Muscle of leg (tissue), 11 donors: Measurements from ENCODE around the gene GIPC2. TPM values are rescaled to one million over a fixed set of nuclear protein-coding genes. Genes with fewer than 3 reads are reported as not detected.
"Not testable (repeated sequence)": the region's sequence is repeated elsewhere in the genome, so short reads cannot be mapped to it uniquely, and the experiment has no call there.

ENCODE experiments used
- DNase-seq: peaks from one replicate; pipeline ENCODE4 v3.0.0; 2013
- H3K27ac ChIP-seq: one replicate; pipeline ENCODE4 v1.5.1; 2013; ENCODE audit warnings: mild to moderate bottlenecking, low read length, control low read depth
- H3K27me3 ChIP-seq: one replicate; pipeline ENCODE4 v1.6.1; 2013; ENCODE audit warnings: low read length; ENCODE audit not compliant: control insufficient read depth, insufficient read depth
- H3K36me3 ChIP-seq: one replicate; pipeline ENCODE4 v1.6.1; 2013; ENCODE audit warnings: low read length; ENCODE audit not compliant: control insufficient read depth, insufficient read depth
- H3K4me1 ChIP-seq: one replicate; pipeline ENCODE4 v1.6.1; 2013; ENCODE audit warnings: low read length; ENCODE audit not compliant: control insufficient read depth, insufficient read depth
- H3K4me3 ChIP-seq: one replicate; pipeline ENCODE4 v1.5.1; 2013; ENCODE audit warnings: low read length, control low read depth
- H3K9me3 ChIP-seq: replicated peaks from 2 replicates; pipeline ENCODE4 v1.6.1; 2013; ENCODE audit warnings: low read depth, low read length; ENCODE audit not compliant: control insufficient read depth
- WGBS: methylation state at CpG from one replicate; pipeline ENCODE4 v1.1.5; 2013; ENCODE audit warnings: missing lambda C conversion rate; ENCODE audit not compliant: insufficient coverage; 5-methylcytosine and 5-hydroxymethylcytosine counted together
- polyA plus RNA-seq, 8 donors: library from polyadenylated mRNA; unstranded; fragments of 120-200 nt; gene quantifications; one replicate each; pipeline versions ENCODE4 v1.2.1 to v1.2.3, GENCODE V29; 2013; ENCODE audit warnings: inconsistent platforms in 1 of 8, low replicate concordance in 1 of 8; ENCODE audit not compliant: insufficient read length in 8 of 8, insufficient read depth in 1 of 8
- total RNA-seq: library from RNA; stranded (reverse); fragments of 120-200 nt; gene quantifications from one replicate; pipeline ENCODE4 v1.2.4, GENCODE V29; 2013

The GIPC2 gene
- total and polyA plus RNA-seq, 9 donors, result 0.84 to 8.7 (median 1.4) TPM

- DNase-seq, result no peak
- 100% methylated on average over 2 of the region's 4 CpGs for WGBS
- Histone ChIP-seq H3K4me3 (no peak overlapping the region), H3K36me3 (no peaks in the 10 kb centered on the region), H3K27me3 (no peaks in the 10 kb centered on the region), H3K9me3 (no peaks in the 10 kb centered on the region), H3K4me1 (no peaks in the 10 kb centered on the region), H3K27ac (no peak overlapping the region)
Measured at GRCh38 chr1:78060857-78061563, 15.2 kb downstream of the GIPC2 start.

GRCh38 chr1:78061825-78062523 is 16.2 kb downstream of the GIPC2 start:
- H3K27ac ChIP-seq, result no peak overlapping the region
- H3K27me3 ChIP-seq, result no peaks in the 10 kb centered on the region
- WGBS, result 43% methylated on average over 1 of the region's 2 CpGs
- H3K9me3 ChIP-seq, result no peaks in the 10 kb centered on the region
- no peaks in the 10 kb centered on the region for H3K36me3 ChIP-seq
- no peak for DNase-seq
- H3K4me1 ChIP-seq, result no peaks in the 10 kb centered on the region
- no peak overlapping the region for H3K4me3 ChIP-seq

GRCh38 chr1:78064886-78065285 is 19.1 kb downstream of the GIPC2 start:
- not testable (repeated sequence) for H3K27ac ChIP-seq, DNase-seq, H3K36me3 ChIP-seq, H3K27me3 ChIP-seq, H3K4me1 ChIP-seq, H3K9me3 ChIP-seq, H3K4me3 ChIP-seq
- no CpG with 5 or more reads among the region's 2 CpGs for WGBS

GRCh38 chr1:78068681-78069283 is 23.0 kb downstream of the GIPC2 start:
- no peaks in the 10 kb centered on the region for H3K36me3 ChIP-seq
- H3K9me3 ChIP-seq, result no peaks in the 10 kb centered on the region
- no peaks in the 10 kb centered on the region for H3K27me3 ChIP-seq
- H3K4me1 ChIP-seq, result no peaks in the 10 kb centered on the region
- no peak overlapping the region for H3K27ac ChIP-seq
- WGBS, result no CpG with 5 or more reads among the region's 3 CpGs
- DNase-seq, result no peak
- H3K4me3 ChIP-seq, result no peak overlapping the region

GRCh38 chr1:78069784-78070183 is 24.0 kb downstream of the GIPC2 start:
- Histone ChIP-seq H3K4me3 (no peak overlapping the region), H3K27ac (no peak overlapping the region), H3K36me3 (no peaks in the 10 kb centered on the region), H3K9me3 (no peaks in the 10 kb centered on the region), H3K4me1 (no peaks in the 10 kb centered on the region), H3K27me3 (no peaks in the 10 kb centered on the region)
- DNase-seq, result no peak
- no CpG with 5 or more reads among the region's 2 CpGs for WGBS

- 17% methylated on average over 1 of the region's 2 CpGs for WGBS
- Histone ChIP-seq H3K4me1 (no peaks in the 10 kb centered on the region), H3K27ac (no peak overlapping the region), H3K9me3 (no peaks in the 10 kb centered on the region), H3K36me3 (no peaks in the 10 kb centered on the region), H3K27me3 (no peaks in the 10 kb centered on the region), H3K4me3 (no peak overlapping the region)
- no peak for DNase-seq
Measured at GRCh38 chr1:78070210-78070609, 24.4 kb downstream of the GIPC2 start.

- WGBS, result no CpG with 5 or more reads among the region's 2 CpGs
- no peaks in the 10 kb centered on the region for H3K36me3 ChIP-seq
- no peaks in the 10 kb centered on the region for H3K4me1 ChIP-seq
- no peaks in the 10 kb centered on the region for H3K27me3 ChIP-seq
- no peak for DNase-seq
- H3K4me3 ChIP-seq, result no peak overlapping the region
- H3K9me3 ChIP-seq, result no peaks in the 10 kb centered on the region
- H3K27ac ChIP-seq, result no peak overlapping the region
Measured at GRCh38 chr1:78070758-78071157, 25.0 kb downstream of the GIPC2 start.

- Histone ChIP-seq H3K4me1 (no peaks in the 10 kb centered on the region), H3K27me3 (no peaks in the 10 kb centered on the region), H3K36me3 (no peaks in the 10 kb centered on the region), H3K9me3 (no peaks in the 10 kb centered on the region), H3K27ac (no peak overlapping the region), H3K4me3 (no peak overlapping the region)
- WGBS, result 92% methylated on average over 3 of the region's 5 CpGs
- DNase-seq, result no peak
Measured at GRCh38 chr1:78071696-78072095, 25.9 kb downstream of the GIPC2 start.

- no peak for DNase-seq
- Histone ChIP-seq H3K4me1 (no peaks in the 10 kb centered on the region), H3K36me3 (no peaks in the 10 kb centered on the region), H3K27me3 (no peaks in the 10 kb centered on the region), H3K27ac (no peak overlapping the region), H3K9me3 (no peaks in the 10 kb centered on the region), H3K4me3 (no peak overlapping the region)
- no CpG with 5 or more reads among the region's 1 CpG for WGBS
Measured at GRCh38 chr1:78072216-78072615, 26.4 kb downstream of the GIPC2 start.

GRCh38 chr1:78073441-78073840 is 27.7 kb downstream of the GIPC2 start:
- Histone ChIP-seq H3K27ac (no peak overlapping the region), H3K9me3 (no peaks in the 10 kb centered on the region), H3K27me3 (no peaks in the 10 kb centered on the region), H3K4me3 (no peak overlapping the region), H3K4me1 (no peaks in the 10 kb centered on the region), H3K36me3 (no peaks in the 10 kb centered on the region)
- no CpG with 5 or more reads among the region's 1 CpG for WGBS
- no peak for DNase-seq
